Activated CD4-positive, alpha-beta T cell treated with anti-CD3 and anti-CD28 coated beads, Interleukin-2, amount 10 ng/mL, durations not matched to agents 7 days and 5 days (primary cell): Measurements from ENCODE around the gene SDHAF4. TPM values are rescaled to one million over a fixed set of nuclear protein-coding genes. Genes with fewer than 3 reads are reported as not detected.
"Not testable (repeated sequence)": the region's sequence is repeated elsewhere in the genome, so short reads cannot be mapped to it uniquely, and the experiment has no call there.

Experiments
- CTCF ChIA-PET: fragments of 350-600 bp; sonication (Branson Sonifier 250); formaldehyde crosslinking; loops from one replicate; lab custom pipeline; 2021; ENCODE audit warnings: antibody characterized with exemption; lab: Charles Lee
- POLR2A ChIA-PET: fragments of 350-600 bp; sonication (Branson Sonifier 250); formaldehyde crosslinking; loops from one replicate; lab custom pipeline; 2021; ENCODE audit warnings: antibody characterized with exemption; lab: Charles Lee
- DNase-seq: peaks from one replicate; pipeline ENCODE4 v3.0.0-alpha.2; 2020
- H3K27ac Mint-ChIP-seq: one replicate; pipeline ENCODE4 v1.8.0; 2021; ENCODE audit warnings: mild to moderate bottlenecking, moderate library complexity, mixed read lengths
- H3K27me3 Mint-ChIP-seq: one replicate; pipeline ENCODE4 v1.8.0; 2021; ENCODE audit warnings: mixed read lengths
- H3K36me3 Mint-ChIP-seq: one replicate; pipeline ENCODE4 v1.8.0; 2021; ENCODE audit warnings: low read depth, mixed read lengths
- H3K4me1 Mint-ChIP-seq: one replicate; pipeline ENCODE4 v1.8.0; 2021; ENCODE audit warnings: mixed read lengths
- H3K4me3 Mint-ChIP-seq: one replicate; pipeline ENCODE4 v1.8.0; 2021; ENCODE audit warnings: mild to moderate bottlenecking, moderate library complexity, mixed read lengths
- H3K9me3 Mint-ChIP-seq: one replicate; pipeline ENCODE4 v1.8.0; 2021; ENCODE audit warnings: mixed read lengths
- total RNA-seq, 2 experiments: library from RNA; stranded (reverse); gene quantifications; one replicate each; pipeline ENCODE4 v1.2.3, GENCODE V29; 2021

The SDHAF4 gene
- total RNA-seq, 2 experiments from 2014 or later = 10.5 to 11.1 TPM

DNA sequence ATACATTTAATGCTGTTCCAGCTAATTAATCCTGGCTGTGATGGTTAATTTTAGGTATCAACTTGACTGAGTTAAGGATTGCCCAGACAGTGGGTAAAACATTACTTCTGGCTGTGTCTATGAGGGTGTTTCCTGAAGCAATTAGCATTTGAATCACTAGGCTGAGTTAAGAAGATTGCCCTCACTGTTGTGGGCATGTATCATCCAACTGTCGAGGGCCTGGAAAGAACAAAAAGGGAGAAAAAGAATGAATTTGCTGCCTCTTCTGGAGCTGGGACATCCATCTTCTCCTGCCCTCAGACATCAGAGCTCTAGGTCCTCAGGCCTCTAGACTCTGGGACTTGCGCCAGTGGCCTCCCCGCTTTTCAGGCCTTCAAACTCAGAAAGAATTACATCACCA, 34.3 kb downstream of the SDHAF4 start:
- Mint-ChIP-seq H3K4me3 (no peak overlapping the region), H3K27ac (no peak overlapping the region), H3K36me3 (peaks cover 20% of the 10 kb centered on the region), H3K9me3 (peaks cover 9% of the 10 kb centered on the region), H3K4me1 (peaks cover 24% of the 10 kb centered on the region), H3K27me3 (no peaks in the 10 kb centered on the region)
- ChIA-PET CTCF (interaction anchor here (0.6 to 1.1 kb wide), 3 partner anchors 49 to 84 kb away, joined by 3 read pairs; no protein-coding TSS in a partner anchor), POLR2A (no interaction called here)
- no peak for DNase-seq

DNA sequence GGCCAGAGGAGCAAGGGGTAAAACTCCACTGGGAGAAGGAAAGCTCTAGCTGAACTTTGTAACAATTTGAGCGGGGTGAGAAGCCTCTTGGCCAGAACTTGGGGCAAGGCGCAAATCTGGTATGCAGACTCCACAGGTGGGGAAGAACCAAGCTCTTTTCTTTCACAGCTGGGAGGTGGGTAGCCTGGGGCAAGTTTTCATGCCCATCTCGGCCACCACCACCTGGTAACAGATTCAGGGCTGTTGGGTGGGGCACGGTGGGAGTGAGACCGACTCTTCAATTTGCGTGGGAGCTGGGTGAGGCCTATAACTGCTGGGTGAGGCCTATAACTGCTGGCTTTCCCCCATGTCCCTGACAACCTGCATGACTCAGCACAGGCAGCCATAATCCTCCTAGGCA, 37.5 kb downstream of the SDHAF4 start:
- no peak overlapping the region for H3K27ac Mint-ChIP-seq
- no peak for DNase-seq
- ChIA-PET POLR2A (no interaction called here), CTCF (interaction anchor here (0.9 to 1.6 kb wide), 4 partner anchors 12 to 64 kb away, joined by 3 to 4 read pairs (median 4); partner anchors contain the start of gene SDHAF4)
- H3K4me3 Mint-ChIP-seq = no peak overlapping the region
- H3K36me3 Mint-ChIP-seq = peaks cover 35% of the 10 kb centered on the region
- peaks cover 13% of the 10 kb centered on the region for H3K9me3 Mint-ChIP-seq
- H3K27me3 Mint-ChIP-seq = no peaks in the 10 kb centered on the region
- H3K4me1 Mint-ChIP-seq = peaks cover 37% of the 10 kb centered on the region

DNA sequence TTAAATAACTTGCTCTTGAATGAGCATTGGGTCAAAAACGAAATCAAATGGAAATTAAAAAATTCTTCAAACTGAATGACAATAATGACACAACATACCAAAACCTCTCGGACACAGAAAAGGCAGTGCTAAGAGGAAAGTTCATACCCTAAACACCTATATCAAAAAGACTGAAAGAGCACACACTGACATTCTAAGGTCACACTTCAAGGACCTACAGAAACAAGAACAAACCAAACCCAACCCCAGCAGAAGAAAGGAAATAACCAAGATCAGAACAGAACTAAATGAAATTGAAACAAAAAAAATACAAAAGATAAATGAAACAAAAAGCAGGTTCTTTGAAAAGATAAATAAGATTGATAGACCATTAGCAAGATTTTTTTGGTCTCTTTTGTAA, 40.6 kb downstream of the SDHAF4 start:
- Mint-ChIP-seq H3K27me3 (peaks cover 21% of the 10 kb centered on the region), H3K4me1 (peaks cover 30% of the 10 kb centered on the region), H3K27ac (peak overlapping the region; percentile 79), H3K36me3 (peaks cover 35% of the 10 kb centered on the region), H3K4me3 (peak overlapping the region; percentile 45), H3K9me3 (peaks cover 13% of the 10 kb centered on the region)
- peak; percentile 25 for DNase-seq
- POLR2A ChIA-PET = not testable (repeated sequence)
- CTCF ChIA-PET = interaction anchor here (1.0 kb wide), 1 partner anchor 25 kb away, joined by 3 read pairs; no protein-coding TSS in a partner anchor

DNA sequence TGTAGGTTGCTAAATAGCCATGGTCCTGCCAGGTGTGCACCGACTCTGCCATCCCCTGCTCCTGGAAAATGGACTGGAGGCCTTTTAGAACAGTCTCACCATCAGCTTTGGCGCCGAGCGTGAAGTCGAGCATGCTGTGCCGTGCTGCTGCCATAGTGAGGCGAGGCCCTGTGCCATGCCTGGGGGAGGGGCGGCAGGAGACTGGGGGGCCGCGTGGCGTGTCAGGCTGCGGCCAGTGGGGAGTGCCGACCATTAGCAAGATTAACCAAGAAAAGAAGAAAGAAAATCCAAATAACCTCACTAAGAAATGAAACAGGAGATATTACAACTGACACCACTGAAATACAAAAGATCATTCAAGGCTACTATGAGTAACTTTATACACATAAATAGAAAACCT, 42.5 kb downstream of the SDHAF4 start:
- POLR2A ChIA-PET, H3K27ac Mint-ChIP-seq, H3K4me3 Mint-ChIP-seq, H3K9me3 Mint-ChIP-seq, DNase-seq: not testable (repeated sequence)
- Mint-ChIP-seq H3K4me1 (peaks cover 32% of the 10 kb centered on the region), H3K36me3 (peaks cover 28% of the 10 kb centered on the region), H3K27me3 (peaks cover 23% of the 10 kb centered on the region)
- CTCF ChIA-PET = interaction anchor here (0.9 to 1.5 kb wide), 3 partner anchors 9 to 28 kb away, joined by 3 to 4 read pairs (median 3); no protein-coding TSS in a partner anchor

DNA sequence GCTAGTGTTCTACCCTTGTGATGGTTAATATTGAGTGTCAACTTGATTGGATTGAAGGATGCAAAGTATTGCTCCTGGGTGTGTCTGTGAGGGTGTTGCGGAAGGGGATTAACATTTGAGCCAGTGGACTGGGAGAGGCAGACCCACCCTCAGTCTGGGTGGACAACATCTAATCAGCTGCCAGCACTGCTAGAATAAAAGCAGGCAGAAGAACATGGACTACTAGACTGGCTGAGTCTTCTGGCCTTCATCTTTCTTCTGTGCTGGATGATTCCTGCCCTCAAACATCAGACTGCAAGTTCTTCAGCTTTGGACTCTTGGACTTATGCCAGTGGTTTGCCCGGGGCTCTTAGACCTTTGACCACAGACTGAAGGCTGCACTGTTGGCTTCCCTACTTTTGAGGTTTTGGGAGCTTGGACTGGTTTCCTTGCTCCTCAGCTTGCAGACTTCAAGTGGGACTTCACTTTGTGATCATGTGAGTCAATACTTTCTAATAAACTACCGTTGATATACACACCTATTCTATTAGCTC, 50.1 kb downstream of the SDHAF4 start:
- no peak overlapping the region for H3K27ac Mint-ChIP-seq
- ChIA-PET CTCF (interaction anchor here (1.1 to 1.3 kb wide), 3 partner anchors 10 to 12 kb away, joined by 3 to 4 read pairs (median 4); no protein-coding TSS in a partner anchor), POLR2A (no interaction called here)
- no peak overlapping the region for H3K4me3 Mint-ChIP-seq
- H3K9me3 Mint-ChIP-seq = no peaks in the 10 kb centered on the region
- no peaks in the 10 kb centered on the region for H3K36me3 Mint-ChIP-seq
- peaks cover 2% of the 10 kb centered on the region for H3K4me1 Mint-ChIP-seq
- DNase-seq = no peak
- H3K27me3 Mint-ChIP-seq = peaks cover 6% of the 10 kb centered on the region

DNA sequence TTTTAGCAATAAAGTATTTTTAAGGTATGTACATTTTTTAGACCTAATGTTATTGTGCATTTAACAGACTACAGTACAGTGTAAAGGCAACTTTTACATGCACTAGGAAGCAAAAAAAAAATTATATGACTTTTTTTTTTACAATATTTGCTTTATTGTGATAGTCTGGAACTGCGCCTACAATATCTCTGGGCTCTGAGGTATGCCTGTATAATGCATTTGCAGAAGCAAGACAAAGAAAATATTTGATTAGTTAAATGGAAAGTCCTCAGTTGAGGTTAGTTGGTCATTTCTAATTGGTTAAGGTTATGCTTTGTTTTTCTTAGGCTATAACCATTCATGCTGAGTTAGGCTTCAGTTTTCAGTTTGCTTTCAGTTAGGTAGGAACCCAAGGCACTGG, 54.0 kb downstream of the SDHAF4 start:
- POLR2A ChIA-PET = no interaction called here
- no peak overlapping the region for H3K27ac Mint-ChIP-seq
- peaks cover 6% of the 10 kb centered on the region for H3K27me3 Mint-ChIP-seq

DNA sequence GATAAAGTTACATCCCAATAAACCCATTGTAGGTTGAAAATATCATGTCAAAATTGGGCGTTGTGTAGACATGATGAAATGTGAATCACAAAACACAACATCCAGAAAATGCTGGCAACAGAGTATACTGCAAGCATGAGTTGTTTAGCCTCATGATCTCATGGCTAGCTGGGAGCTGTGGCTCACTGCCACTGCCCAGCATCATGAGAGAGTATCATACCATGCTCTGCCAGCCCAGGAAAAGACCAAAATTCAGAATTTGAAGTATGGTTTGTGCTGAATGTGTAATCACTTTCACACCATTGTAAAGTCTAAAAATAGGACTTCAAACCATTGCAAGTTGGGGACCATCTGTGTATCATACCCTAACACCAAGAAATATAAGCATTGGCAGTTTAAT, 55.7 kb downstream of the SDHAF4 start:
- Mint-ChIP-seq H3K9me3 (peaks cover 7% of the 10 kb centered on the region), H3K36me3 (no peaks in the 10 kb centered on the region), H3K4me3 (no peak overlapping the region), H3K4me1 (no peaks in the 10 kb centered on the region), H3K27ac (no peak overlapping the region), H3K27me3 (peaks cover 6% of the 10 kb centered on the region)
- ChIA-PET POLR2A (no interaction called here), CTCF (no interaction called here)
- no peak for DNase-seq

More for the DNA sequence above, 54.0 kb downstream of the SDHAF4 start:
- Mint-ChIP-seq H3K4me1 (no peaks in the 10 kb centered on the region), H3K9me3 (peaks cover 4% of the 10 kb centered on the region), H3K4me3 (no peak overlapping the region), H3K36me3 (no peaks in the 10 kb centered on the region)
- no peak for DNase-seq
- CTCF ChIA-PET = no interaction called here

DNA sequence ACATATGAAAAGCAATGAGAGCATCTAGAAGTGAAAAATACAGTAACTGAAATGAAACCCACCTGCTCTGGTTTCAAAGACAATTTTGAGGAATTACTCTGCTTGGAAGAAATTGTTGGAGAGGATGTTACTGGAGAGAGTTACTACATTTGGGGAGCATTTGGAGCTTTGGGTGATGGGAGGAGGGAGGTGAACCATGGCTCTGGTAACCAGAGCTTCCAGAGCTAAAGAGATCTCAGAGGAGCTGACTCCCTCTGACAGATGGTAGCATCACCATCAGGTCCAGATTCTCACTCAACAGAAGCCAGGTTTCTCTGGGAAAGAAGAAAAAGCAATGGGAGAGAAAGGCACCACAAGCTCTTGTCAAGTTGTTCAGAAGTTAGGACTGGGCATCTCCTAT, 58.7 kb downstream of the SDHAF4 start:
- no peak for DNase-seq
- Mint-ChIP-seq H3K27me3 (peaks cover 11% of the 10 kb centered on the region), H3K27ac (no peak overlapping the region), H3K4me1 (no peaks in the 10 kb centered on the region), H3K36me3 (no peaks in the 10 kb centered on the region), H3K9me3 (peaks cover 7% of the 10 kb centered on the region), H3K4me3 (no peak overlapping the region)
- ChIA-PET CTCF (no interaction called here), POLR2A (no interaction called here)

DNA sequence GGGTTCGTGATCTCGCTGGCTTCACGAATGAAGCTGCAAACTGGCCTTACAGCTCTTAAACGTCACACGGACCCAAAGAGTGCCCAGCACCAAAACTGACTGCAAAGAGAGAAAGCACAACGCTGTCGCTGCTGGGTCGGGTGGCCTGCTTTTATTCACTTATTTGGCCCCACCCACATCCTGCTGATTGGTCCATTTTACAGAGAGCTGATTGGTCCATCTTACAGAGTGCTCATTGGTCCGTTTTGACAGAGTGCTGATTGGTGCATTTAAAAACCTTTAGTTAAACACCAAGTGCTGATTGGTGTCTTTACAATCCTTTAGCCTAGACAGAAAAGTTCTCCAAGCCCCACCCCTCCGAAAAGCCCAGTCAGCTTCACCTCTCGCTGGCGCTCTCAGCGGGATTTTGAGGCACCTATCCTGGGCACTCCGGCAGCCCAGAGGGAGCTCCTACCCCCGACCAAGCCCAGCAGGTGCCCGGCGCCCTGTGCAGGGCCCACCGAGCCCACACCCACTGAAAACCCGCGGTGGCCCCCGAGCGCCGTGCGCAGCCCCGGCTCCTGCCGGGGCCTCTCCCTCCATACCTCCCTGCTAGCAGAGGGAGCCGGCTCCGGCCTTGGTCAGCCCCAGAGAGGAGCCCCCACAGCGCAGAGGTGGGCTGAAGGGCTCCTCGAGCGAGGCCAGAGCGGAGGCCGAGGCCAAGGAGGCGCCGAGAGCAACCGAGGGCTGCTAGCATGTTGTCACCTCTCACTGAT, 60.9 kb downstream of the SDHAF4 start:
- no peak for DNase-seq
- Mint-ChIP-seq H3K9me3 (peaks cover 7% of the 10 kb centered on the region), H3K27ac (no peak overlapping the region), H3K27me3 (peaks cover 5% of the 10 kb centered on the region), H3K36me3 (no peaks in the 10 kb centered on the region), H3K4me3 (no peak overlapping the region), H3K4me1 (no peaks in the 10 kb centered on the region)
- ChIA-PET POLR2A (no interaction called here), CTCF (no interaction called here)

DNA sequence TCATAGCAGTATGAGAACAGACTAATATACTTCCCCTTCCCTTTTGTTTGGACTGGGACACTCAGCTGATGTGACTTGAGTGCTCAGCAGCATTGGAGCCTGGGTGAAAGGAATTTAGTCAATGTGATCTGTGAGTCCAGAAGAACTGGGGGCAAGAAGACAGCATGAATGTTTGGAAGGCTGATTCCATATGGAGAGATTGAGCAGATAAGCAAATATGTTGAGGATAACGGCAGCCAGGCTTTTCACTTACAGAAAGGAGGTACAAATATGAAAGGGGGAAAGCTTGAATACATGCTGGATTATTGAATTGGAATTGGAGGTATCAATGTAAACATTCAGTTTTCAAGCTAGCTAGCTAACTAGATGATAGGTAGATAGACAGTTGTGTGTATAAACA, 63.2 kb downstream of the SDHAF4 start:
- Mint-ChIP-seq H3K27ac (no peak overlapping the region), H3K27me3 (peaks cover 5% of the 10 kb centered on the region), H3K4me1 (no peaks in the 10 kb centered on the region), H3K36me3 (no peaks in the 10 kb centered on the region), H3K9me3 (peaks cover 3% of the 10 kb centered on the region), H3K4me3 (no peak overlapping the region)
- CTCF ChIA-PET = no interaction called here
- DNase-seq = no peak
- POLR2A ChIA-PET = no interaction called here

DNA sequence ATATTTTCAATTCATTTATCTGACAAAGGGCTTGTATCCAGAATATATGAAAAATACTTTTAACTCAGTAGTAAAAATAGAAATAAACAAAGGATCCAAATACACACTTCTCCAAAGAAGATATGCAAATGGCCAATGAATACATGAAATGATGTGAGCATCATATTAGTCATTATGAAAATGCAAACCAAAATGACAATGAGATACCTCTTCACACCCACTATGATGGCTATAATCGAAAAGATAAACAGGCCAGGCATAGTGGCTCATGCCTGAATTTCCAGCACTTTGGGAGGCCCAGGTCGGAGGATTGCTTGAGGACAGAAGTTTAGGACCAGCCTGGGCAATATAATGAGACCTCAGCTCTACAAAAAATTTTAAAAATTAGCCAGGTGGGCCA, 67.1 kb downstream of the SDHAF4 start:
- Mint-ChIP-seq H3K4me1 (no peaks in the 10 kb centered on the region), H3K9me3 (no peaks in the 10 kb centered on the region), H3K36me3 (no peaks in the 10 kb centered on the region), H3K27me3 (peaks cover 7% of the 10 kb centered on the region), H3K4me3 (no peak overlapping the region), H3K27ac (no peak overlapping the region)
- ChIA-PET POLR2A (no interaction called here), CTCF (interaction anchor here (0.6 kb wide), 1 partner anchor 90 kb away, joined by 3 read pairs; no protein-coding TSS in a partner anchor)
- no peak for DNase-seq

DNA sequence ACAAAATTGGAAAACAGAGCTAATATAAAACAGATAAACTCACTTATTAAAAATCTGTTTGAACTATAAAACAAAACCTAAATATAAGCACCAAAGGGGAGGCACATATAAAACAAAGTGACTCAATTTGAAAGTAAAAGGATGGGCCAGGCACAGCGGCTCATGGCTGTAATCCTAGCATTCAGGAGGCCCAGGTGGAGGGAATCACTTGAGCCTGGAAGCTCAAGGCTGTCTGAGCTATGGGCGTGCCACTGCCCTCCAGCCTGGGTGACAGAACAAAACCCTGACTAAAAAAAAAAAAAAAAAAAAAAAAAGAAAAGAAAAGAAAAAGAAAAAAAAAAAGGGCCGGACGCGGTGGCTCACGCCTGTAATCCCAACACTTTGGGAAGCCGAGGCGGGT, 69.9 kb downstream of the SDHAF4 start:
- H3K4me1 Mint-ChIP-seq = peaks cover 7% of the 10 kb centered on the region
- CTCF ChIA-PET = interaction anchor here (1.1 kb wide), 1 partner anchor 8 kb away, joined by 4 read pairs; no protein-coding TSS in a partner anchor
- H3K27ac Mint-ChIP-seq = no peak overlapping the region
- H3K9me3 Mint-ChIP-seq = no peaks in the 10 kb centered on the region
- no peak overlapping the region for H3K4me3 Mint-ChIP-seq
- peaks cover 10% of the 10 kb centered on the region for H3K27me3 Mint-ChIP-seq
- no peak for DNase-seq
- POLR2A ChIA-PET = no interaction called here
- no peaks in the 10 kb centered on the region for H3K36me3 Mint-ChIP-seq

DNA sequence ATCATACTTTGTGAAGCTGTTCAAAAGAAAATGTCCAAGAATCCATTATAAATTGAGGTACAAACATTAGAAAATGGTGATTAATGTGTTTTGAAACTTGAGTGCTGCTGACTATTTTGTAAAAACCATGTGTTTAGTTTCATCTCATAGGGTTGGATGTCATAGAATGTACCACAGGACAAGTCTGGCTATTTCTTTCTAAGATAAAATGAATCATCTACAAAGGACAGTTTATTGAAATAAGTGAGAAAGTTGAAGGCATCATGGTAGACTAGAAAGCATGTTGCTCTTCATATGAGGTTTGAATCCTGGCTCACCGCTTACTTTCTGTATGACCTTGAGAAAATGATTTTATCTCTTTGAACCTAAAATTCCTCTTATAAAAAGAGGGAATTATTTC, 71.7 kb downstream of the SDHAF4 start:
- no peaks in the 10 kb centered on the region for H3K9me3 Mint-ChIP-seq
- POLR2A ChIA-PET = no interaction called here
- CTCF ChIA-PET = no interaction called here
- H3K4me3 Mint-ChIP-seq = no peak overlapping the region
- H3K36me3 Mint-ChIP-seq = no peaks in the 10 kb centered on the region
- H3K4me1 Mint-ChIP-seq = peaks cover 7% of the 10 kb centered on the region
- DNase-seq = no peak
- peaks cover 10% of the 10 kb centered on the region for H3K27me3 Mint-ChIP-seq
- H3K27ac Mint-ChIP-seq = no peak overlapping the region
